Measurements from ENCODE around the gene EHBP1L1. TPM values are rescaled to one million over a fixed set of nuclear protein-coding genes. Genes with fewer than 3 reads are reported as not detected.

The EHBP1L1 gene
- polyA plus RNA-seq, 1 donor from 2014 or later: 18.3 TPM

GRCh38 chr11:65596520-65596919 is 20.7 kb downstream of the EHBP1L1 start:
- Histone ChIP-seq H2AFZ (ENCODE audit: low read depth, low read length) (no peak overlapping the region), H3K27ac (ENCODE audit: low read length) (no peak overlapping the region), H3K36me3 (ENCODE audit: insufficient read depth, low read length) (no peaks in the 10 kb centered on the region), H4K20me1 (ENCODE audit: insufficient read depth) (no peaks in the 10 kb centered on the region), H3K9ac (ENCODE audit: low read length) (no peak overlapping the region), H3K9me3 (ENCODE audit: low read length) (no peaks in the 10 kb centered on the region), H3K9me2 (ENCODE audit: insufficient read depth, low read length) (no peaks in the 10 kb centered on the region), H3K79me2 (replicated peaks; ENCODE audit: insufficient read depth, low read length) (no peaks in the 10 kb centered on the region), H3K27me3 (ENCODE audit: insufficient read depth, low read depth, low read length) (peaks cover 20% of the 10 kb centered on the region), H3K4me2 (ENCODE audit: low read length) (no peak overlapping the region), H3F3A (ENCODE audit: insufficient read depth, low read length, poor library complexity, severe bottlenecking) (no peaks in the 10 kb centered on the region), H3K4me3 (ENCODE audit: low read length) (no peak overlapping the region)
- TF ChIP-seq TAF1 (IDR thresholded peaks at IDR 0.05; ENCODE audit: low read depth) (no peak), POLR2AphosphoS5 (IDR thresholded peaks at IDR 0.05) (no peak), EP300 (conservative IDR thresholded peaks at IDR 0.05; ENCODE audit: poor library complexity, severe bottlenecking) (no peak), SMC3 (conservative IDR thresholded peaks at IDR 0.05; ENCODE audit: poor library complexity) (no peak), EZH2 (IDR thresholded peaks at IDR 0.05; ENCODE audit: borderline replicate concordance, insufficient read depth, low read length, poor library complexity, severe bottlenecking) (no peak), MXI1 (conservative IDR thresholded peaks at IDR 0.05; ENCODE audit: poor library complexity, severe bottlenecking) (no peak)

- Histone ChIP-seq H3K9me2 (ENCODE audit: insufficient read depth, low read length) (no peaks in the 10 kb centered on the region), H2AFZ (ENCODE audit: low read depth, low read length) (no peak overlapping the region), H3K36me3 (ENCODE audit: insufficient read depth, low read length) (no peaks in the 10 kb centered on the region), H3F3A (ENCODE audit: insufficient read depth, low read length, poor library complexity, severe bottlenecking) (no peaks in the 10 kb centered on the region), H3K4me3 (ENCODE audit: low read length) (no peak overlapping the region), H4K20me1 (ENCODE audit: insufficient read depth) (no peaks in the 10 kb centered on the region), H3K27me3 (ENCODE audit: insufficient read depth, low read depth, low read length) (peaks cover 4% of the 10 kb centered on the region), H3K27ac (ENCODE audit: low read length) (no peak overlapping the region), H3K79me2 (replicated peaks; ENCODE audit: insufficient read depth, low read length) (no peaks in the 10 kb centered on the region), H3K9ac (ENCODE audit: low read length) (no peak overlapping the region), H3K4me2 (ENCODE audit: low read length) (no peak overlapping the region), H3K9me3 (ENCODE audit: low read length) (no peaks in the 10 kb centered on the region)
- no peak for TF ChIP-seq EZH2 (IDR thresholded peaks at IDR 0.05; ENCODE audit: borderline replicate concordance, insufficient read depth, low read length, poor library complexity, severe bottlenecking)
- no peak for TF ChIP-seq TAF1 (IDR thresholded peaks at IDR 0.05; ENCODE audit: low read depth)
- TF ChIP-seq REST (IDR thresholded peaks at IDR 0.05; ENCODE audit: borderline replicate concordance): no peak
- TF ChIP-seq CTCF (IDR thresholded peaks at IDR 0.05; ENCODE audit: poor library complexity, severe bottlenecking): no peak
- TF ChIP-seq SMC3 (conservative IDR thresholded peaks at IDR 0.05; ENCODE audit: poor library complexity): no peak
- TF ChIP-seq EP300 (conservative IDR thresholded peaks at IDR 0.05; ENCODE audit: poor library complexity, severe bottlenecking): no peak
- no peak for TF ChIP-seq POLR2AphosphoS5 (IDR thresholded peaks at IDR 0.05)
- no peak for TF ChIP-seq MXI1 (conservative IDR thresholded peaks at IDR 0.05; ENCODE audit: poor library complexity, severe bottlenecking)
- TF ChIP-seq RAD21 (conservative IDR thresholded peaks at IDR 0.05): no peak
Measured at GRCh38 chr11:65598258-65598699, 22.4 kb downstream of the EHBP1L1 start.

All from neural cell (in vitro differentiated cells).